GM21390 (cell line): ENCODE results near the gene TNFRSF8.

Experiments used
- ATAC-seq: cut with Tn5 transposase; IDR thresholded peaks from one replicate; pipeline ENCODE4 v1.9.1; 2021; ENCODE audit not compliant: unreplicated experiment

TNFRSF8 gene

DNA sequence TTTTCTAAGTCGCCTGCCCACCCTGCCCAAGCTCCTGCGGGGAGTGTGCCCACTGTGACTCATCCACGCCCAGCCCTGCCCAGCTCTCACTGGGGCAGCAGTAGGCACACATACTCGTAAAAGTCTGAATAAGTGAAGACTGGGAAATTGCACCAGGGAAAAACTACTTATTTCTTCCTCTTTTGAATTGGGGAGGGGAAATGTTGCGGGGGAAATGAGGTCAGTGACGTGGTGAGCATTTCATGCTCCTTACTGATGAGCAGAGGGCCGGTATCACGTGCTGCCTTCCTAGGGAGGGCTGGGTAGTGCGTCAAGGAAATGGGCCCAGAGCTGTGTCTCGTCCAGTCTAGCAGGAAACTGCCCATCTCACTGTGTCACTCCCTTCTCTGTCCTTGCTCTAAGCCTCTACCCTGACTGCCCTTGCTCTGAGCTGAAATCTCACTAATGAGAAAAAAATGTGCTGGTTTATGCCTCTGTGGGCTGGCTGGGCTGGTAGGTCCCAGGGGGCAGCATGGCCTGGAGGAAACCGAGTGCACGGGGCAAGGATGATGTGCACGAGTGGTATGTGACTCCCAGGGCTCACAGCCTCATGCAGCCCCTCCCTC lies 90.2 kb downstream of the TNFRSF8 start:
- no peak for ATAC-seq

DNA sequence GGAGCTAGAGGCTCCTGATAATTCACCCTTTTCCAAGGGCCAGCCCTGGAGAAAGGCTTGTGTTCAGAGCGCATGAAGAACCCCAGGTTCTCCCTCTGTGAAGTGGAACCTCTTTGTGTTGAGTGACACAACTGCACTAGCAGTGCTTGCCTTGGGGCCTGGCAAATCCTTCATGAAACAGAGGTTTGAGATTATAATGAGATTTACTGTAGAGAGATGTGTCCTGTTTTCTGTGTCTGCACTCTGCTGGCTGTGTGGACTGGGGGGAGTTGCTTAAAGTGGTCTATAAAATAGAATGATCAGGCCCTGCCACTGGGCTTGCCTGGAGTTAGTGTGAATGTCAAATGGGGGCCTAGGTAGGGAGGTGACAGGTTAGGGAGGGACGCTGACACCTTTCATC lies 92.2 kb downstream of the TNFRSF8 start:
- no peak for ATAC-seq

DNA sequence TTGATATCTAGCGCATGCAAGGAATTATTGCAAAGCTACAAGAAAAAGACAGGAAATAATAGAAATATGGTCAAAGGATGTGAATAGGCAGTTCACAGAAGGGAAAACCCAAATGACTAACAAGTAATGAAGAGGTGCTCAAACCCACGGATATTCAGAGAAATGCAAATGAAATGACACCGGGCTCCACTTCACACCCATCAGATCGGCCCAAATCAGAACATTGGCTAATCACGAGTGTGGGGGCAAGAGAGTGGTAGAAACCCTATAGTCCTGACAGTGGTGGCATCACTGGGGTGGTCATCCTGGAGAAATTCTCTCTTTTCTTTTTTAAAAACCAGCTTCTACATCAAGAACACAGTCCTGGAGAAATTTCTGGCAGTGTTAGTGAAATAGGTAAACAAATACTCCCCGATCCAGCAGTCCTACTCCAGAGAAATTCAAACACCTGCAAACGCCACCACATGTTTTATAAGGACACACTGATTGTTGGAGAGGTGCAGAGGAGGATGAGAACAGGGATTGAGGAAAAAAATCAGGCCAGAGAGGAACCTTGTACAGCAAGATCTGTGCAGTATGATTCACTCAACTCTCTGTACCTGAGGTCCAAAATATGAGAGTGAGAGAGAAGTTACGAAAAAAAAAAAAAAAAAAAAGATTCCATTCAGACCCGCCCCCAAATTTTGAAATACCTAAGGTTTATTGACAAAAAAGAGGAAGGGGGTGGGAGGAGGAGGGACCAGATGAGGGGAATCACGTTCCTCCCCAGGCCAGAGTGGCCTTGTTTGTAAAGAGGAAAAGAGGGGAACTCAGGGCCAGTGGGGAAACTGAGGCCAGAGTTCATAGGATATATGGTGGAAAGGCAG lies 94.5 kb downstream of the TNFRSF8 start:
- ATAC-seq, result no peak

DNA sequence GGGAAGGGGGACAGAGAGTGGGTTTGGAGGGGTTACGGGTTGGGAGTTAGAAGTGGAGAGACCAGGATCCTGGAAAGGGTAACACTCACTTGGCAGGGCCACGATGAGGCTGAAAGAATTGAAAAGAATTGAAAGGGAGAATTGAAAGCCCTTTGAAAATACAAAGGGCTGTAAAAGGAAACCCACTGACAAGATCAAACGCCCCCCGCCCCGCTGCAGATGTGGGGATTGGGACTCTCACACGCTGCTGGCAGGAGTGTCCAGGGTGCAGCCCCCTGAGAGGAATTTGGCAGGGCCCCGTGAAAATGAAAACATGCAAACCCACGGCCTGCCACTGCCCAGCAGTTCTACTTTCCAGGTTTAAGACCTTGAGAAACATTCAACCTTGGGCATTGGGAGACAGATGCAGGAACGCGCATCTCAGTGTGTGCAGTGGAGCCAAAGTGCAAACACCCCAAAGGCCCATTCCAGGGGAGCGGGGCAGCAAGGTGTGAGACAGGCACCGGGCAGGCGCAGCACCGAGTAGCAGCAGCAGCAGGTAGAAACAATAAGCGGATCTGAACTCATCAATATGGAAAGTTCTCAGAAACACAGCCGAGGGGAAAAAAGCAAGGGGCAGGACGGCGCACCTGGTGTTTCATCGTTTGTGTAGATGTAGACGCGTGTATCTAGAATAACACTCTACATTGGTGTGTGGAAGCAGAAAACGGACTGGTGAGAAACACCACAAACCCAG lies 95.4 kb downstream of the TNFRSF8 start:
- ATAC-seq, result no peak

DNA sequence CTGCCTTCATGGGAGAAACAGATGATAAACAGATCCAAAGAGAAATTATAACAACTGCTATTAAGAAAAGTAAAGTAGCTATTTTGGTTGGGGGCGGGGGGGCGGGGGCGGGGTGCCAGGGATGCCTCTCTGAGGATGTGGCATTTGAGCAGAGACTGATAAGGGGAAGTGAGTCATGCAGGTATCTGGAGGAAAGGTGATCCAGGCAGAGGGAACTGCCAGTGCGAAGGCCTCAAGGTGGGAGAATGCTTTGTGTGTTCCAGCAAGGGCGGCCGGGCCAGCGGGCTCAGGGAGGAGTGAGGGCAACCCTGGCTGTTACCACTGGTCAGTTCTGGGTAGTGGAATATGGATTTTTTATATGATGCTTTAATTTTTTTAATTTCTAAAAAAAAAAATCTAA lies 96.7 kb downstream of the TNFRSF8 start:
- ATAC-seq, result no peak

DNA sequence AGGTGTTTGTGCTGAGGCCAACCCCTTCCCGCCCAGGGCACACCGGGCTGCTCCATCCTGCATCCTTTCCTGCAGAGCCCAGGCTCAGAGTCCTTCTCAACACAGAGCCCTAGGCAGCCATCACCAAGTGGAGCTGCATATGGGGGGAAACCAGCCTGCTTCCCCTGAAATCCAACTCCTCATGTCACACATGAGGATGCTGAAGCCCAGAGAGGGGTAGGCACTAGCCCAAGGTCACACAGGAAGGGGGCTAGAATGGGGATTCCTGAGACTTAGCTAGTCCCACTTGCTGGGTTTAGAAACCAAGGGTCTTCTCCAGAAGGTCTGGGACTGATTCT lies 98.2 kb downstream of the TNFRSF8 start:
- no peak for ATAC-seq

DNA sequence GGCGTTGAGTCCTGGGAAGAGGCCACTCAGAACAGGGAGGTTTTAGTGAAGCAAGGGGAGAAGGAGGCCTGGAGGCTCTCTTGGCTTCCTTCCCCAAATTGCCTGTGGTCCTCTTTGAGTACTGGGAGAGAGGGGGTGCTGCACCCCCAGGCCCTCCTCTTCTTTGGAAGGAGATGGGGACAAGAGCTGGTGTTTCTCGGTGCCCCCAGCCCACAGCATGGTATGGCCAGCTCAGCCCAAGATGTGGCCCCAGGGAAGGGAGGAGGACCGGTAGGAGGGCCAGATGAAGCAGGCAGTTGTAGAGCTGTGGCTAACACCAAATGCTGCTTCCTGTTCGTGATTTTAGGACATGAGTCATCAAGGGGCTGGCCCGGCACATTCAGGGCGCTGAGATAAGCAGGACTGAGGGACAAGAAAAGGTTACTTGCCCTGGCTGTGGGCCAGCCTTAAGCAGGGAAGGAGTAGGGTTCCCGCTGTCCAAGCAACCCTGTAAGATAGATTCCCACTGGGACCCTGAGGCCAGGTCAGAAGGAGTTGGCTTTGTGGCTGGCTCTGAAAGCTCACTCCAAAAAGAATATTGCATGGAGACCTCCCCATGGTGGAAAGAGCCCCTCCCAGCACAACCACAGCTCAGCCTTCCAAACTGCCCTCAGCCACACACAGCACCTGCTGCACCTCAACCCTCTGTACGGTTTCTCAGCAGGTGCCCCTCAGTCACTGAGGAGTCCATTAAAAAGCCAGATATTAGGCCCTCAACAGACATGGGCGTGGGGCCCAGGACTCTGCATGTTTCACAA lies 98.8 kb downstream of the TNFRSF8 start:
- peak; percentile 78 for ATAC-seq

DNA sequence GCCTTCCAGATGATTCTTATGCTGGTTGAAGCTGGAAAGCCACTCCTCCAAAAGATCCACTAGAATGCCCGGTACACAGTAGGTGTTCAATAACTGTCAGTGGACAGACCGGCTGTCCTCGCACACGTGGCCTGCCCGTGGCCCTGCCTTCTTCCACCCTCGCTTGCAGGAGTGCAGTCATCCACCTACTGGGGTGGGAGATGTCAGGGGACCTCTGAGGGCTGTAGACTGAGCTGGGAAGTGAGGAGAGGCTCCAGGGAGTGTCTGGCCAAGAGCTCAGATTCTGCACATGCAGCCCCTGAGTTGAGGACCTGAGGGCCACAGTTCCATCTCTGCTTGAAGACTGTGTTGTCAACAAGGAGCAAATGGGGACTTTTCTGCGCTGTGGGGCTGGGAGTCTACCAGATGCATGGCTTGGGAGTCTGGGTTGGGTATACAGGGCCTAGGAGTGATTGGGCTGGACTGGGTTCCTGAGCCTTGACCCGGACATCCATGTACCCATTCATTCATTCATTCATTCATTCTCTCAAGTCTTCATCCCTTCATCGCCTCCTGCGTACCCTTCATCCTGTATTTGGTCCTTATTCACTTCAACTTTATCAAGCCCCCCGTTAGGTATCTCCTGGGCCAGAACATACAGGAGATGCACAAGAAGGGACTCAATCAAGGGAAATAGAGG lies 99.5 kb downstream of the TNFRSF8 start:
- no peak for ATAC-seq

DNA sequence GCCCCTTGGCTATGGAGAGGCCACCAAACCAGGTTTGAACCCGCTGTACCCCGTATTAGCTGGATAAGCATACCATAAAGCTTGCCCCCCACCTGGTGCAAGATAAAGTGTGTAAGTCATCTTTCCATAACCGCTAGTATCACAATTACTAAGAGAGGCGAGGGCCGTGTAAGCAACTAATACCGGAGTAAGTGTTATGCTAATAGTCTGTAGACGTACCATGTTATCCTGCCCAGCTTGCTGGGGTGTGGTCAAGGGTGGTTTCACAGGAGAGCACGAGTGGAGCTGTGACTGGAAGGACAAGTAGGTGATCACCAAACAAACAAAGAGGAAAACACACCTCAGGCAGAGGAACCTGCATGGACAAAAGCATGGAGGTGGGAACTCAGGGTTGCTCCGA lies 100.1 kb downstream of the TNFRSF8 start:
- ATAC-seq, result no peak

DNA sequence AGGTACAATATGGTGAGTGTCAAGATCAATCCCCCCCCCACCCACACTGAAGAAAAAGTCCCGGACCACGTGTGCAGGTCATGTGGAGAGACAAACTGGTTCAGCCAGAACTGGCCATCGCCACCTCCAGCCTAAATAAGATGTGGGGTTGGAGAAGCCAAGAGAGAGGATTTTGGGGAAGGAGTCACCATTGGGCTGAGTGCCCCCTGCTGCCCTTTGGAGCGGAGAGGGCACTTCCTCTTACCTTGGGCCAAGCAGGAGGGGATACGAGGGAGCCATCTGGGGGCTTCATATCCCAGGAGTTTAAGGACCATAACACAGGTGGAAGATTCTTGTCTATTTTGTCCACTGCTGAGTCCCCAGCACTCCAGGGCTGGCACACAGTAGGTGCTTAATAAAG lies 101.1 kb downstream of the TNFRSF8 start:
- no peak for ATAC-seq

DNA sequence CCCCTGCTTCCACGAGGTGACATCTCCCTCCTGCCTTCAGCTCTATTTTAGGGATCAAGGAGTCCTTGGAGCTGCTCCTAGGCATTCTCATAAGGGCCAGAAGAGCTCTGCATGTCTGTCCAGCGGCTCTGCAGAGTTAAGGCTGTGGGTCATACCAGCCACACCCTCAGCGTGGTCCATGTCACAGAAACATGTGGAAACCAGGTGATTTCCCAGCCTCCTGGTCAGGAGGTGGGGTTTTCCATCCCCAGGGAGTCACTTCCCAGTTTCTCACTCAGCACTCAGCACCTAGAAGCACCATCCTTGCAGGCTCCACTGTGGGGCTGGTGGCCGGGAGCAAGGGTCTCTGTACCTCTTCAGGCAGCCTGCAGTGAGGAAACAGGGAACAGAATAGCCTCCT lies 102.2 kb downstream of the TNFRSF8 start:
- ATAC-seq, result no peak

DNA sequence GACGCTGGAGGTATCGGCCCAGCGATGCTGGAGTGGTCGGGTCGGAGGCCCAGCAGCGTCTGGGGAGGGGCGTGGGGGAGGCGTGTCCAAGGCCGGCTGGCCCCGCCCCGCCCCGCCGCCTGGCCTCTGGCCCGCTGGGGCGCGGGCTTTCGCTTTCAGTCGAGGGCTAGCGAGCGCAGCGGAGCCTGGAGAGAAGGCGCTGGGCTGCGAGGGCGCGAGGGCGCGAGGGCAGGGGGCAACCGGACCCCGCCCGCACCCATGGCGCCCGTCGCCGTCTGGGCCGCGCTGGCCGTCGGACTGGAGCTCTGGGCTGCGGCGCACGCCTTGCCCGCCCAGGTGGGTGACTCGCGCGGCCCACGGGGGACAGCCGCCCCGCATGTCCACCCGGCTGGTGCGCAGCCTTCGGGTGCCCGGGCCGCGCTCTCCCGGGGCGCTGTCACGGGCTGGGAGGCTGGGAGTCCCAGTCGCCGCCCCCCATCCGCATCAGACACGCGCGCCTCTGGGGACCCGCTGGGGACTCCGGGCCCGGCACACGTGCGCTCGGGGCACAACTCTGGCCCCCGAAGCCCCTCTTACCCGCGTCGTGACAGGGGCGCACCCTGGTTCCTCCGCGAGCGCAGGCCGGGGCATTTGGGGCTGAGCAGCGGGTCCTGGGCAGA lies 103.9 kb downstream of the TNFRSF8 start, which contains the start of gene TNFRSF1B:
TNFRSF1B (plus strand) TSS at position 158 of the 659 bp plus-strand sequence; CDS start at position 259, 101 bp downstream.
- ATAC-seq, result peak; percentile 57

DNA sequence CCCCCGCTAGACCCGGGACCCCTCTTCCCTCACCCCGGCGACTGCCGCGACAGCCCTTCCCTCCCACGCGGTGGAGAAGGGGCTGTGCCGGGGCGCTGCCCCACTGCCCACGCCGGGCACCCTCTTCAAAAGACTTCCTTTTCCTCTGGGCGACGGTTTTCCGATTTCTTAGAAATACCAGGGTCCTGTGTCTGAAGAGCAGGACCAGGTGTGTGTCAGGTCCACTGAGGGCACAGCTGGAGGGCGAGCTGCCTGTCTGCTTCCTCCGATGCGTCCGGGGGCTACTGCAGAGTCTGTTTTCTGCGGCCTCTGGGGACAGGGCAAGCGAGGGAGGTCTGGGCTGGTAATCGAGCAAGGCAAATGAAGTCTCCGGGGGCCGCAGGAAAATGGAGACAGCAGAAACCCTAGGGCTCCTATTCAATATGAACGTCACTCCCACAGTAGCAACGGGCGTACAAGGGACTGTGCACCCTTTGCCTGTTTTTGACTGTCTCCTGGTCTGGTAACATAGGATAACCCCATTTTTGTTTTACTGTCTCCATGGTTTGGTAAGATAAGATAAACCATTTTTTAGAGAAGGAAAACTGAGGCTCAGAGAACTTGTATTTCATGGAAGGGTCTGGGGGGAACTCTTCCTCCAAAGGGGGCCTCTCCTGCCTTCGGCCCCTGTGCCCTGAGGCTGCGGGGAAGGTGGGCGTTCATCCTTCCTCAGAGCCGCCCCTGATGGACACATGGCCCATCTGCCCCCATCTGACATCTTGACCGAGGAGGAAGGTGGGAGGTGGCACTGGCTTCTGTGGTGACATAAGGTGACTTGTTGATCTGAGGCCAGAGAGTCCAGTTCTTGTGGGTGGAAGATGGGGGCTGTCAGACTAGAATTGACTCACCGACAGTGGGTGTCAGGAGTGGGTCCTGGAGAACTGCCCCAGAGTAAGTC lies 104.7 kb downstream of the TNFRSF8 start:
- peak; percentile 7 for ATAC-seq

DNA sequence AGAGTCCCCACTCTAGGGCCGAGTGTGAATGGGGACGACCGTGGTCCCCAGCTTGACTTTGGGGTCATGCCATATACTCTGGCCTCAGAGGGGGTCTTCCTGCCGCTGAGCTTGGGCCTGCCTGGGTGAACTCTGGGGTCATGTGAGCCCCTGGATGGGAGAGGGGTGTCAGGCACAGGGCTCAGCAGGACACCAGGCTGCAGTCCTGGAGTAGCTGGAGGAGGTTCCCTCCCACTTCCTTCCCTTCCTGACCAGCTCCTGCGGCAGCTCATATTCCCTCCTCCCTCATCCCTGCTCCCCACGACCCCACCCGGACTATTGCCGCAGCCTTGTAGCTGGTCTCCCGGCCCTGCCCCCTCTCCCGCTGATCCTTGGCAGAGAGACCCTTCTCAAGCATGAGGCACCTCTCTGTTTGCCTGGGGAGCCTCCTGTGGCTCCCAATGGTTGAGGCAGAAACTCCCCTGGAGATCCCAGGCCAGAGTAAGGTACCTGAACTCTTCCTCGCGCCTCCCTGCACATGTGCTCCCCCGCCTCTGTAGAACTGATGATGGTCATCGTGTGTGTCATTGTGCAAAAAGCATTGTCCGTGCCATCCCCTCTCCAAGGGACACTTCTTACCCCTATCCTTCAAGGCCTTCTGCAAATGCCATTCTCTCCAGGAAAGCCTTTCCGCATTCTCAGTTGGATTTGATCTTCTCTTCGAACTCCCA lies 105.5 kb downstream of the TNFRSF8 start:
- no peak for ATAC-seq

DNA sequence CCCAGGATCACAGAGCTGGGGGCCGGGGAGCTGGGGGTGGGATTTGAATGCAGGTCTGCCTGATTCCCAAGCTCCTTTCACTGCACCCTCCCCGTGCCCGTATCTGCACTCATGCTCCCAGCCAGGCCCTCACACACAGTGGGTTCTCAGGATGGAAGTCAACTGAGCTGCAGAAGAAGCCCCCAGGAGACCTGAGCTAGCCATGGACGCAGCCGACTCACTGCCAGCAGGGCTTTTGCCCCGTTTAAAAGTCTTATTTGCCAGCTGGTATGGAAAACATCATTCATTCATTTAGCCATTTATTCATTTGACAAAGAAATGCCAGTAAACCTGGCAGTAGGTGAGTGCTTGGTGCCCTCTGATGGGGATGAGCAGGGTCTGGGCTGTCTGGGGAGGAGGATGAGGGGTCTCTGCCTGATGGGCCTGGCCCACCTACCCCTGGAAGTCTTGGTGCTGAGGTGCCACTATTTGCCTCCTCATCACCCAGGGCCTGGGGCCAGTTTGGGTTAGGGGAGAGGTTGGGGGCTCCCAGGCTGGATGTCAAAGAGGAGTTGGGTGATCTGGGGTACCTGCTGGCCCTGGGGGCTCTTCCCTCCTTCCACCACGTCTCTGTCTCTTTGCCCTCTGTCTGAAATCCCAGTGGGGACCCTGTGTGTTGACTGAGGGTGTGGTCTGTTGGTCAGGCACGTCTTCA lies 106.5 kb downstream of the TNFRSF8 start:
- ATAC-seq, result no peak

DNA sequence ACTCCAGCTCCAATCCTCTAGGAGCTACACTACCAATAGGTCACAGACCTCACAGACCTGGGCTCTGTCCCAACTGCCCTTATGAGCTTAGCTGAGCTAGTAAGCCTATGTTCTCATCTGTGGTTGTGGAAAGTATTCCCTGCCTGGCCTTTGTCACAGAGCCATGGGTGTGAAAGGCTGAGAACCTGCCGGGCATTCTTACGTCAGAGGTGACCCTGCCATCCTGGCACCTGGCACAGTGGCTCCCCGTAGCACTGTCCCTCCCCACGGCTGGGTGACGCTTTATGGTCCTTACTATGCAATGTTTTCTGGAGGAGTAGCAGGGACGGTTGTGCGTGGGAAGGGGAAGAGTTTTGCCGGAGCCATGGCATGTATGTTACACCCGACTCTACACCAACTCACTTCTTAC lies 107.2 kb downstream of the TNFRSF8 start:
- ATAC-seq, result no peak

DNA sequence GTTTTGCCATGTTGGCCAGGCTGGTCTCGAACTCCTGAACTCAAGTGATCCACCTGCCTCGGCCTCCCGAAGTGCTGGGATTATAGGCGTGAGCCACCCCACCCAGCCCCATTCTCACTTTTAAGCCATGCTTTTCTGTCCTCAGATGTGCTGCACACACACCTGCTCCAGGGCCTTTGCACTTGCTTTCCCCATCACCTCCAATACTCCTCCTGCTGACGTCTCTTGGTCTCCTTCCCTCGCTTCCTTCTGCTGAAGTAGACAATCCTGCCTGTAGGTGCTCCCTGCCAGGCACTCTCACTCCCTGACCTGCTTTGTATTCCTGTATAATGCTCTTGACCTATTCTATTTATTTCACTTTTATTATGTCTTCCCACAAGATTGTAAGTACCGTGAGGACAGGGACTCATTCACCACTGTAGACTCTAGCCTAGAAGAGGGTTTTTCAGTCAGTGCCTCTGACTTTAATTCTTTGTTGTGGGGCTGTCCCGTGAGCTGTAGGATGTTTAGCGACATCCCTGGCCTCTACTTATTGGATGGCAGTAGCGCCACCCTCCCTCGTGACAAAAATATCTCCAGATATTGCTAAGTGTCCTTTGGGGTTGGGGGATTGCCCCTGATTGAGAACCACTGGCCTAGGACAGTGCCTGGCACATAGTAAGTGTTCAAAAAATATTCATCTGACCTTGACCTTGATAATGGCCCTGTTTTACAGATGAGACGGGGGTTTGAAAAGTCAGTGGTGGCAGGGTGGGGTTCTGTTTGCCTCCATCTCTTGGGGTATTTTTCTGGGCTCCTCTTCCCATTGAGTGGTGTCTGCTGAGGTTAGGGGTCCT lies 108.3 kb downstream of the TNFRSF8 start:
- ATAC-seq, result no peak
